Neuron (in vitro differentiated cells): ENCODE data around the gene NMT2.
A peak's percentile ranks its signal among the peaks of the same experiment; 100 is the strongest.
"Not testable (repeated sequence)": the region's sequence is repeated elsewhere in the genome, so short reads cannot be mapped to it uniquely, and the experiment has no call there.

Experiments
- H2AFZ ChIP-seq: one replicate; pipeline ENCODE4 v1.6.1; 2013; ENCODE audit warnings: low read depth, mild to moderate bottlenecking, inconsistent platforms, low read length, moderate library complexity
- H3K27me3 ChIP-seq: one replicate; pipeline ENCODE4 v1.6.1; 2013; ENCODE audit warnings: low read length; ENCODE audit not compliant: insufficient read depth
- H3K36me3 ChIP-seq: one replicate; pipeline ENCODE4 v1.6.1; 2013; ENCODE audit warnings: low read length; ENCODE audit not compliant: insufficient read depth
- H3K4me1 ChIP-seq: one replicate; pipeline ENCODE4 v1.6.1; 2013; ENCODE audit warnings: low read length; ENCODE audit not compliant: insufficient read depth
- H3K4me3 ChIP-seq: 2 replicates; pipeline ENCODE4 v1.5.1; 2013; ENCODE audit warnings: mild to moderate bottlenecking, low read length, moderate library complexity
- H3K9me3 ChIP-seq: one replicate; pipeline ENCODE4 v1.6.1; 2013; ENCODE audit warnings: low read length

The NMT2 gene

DNA sequence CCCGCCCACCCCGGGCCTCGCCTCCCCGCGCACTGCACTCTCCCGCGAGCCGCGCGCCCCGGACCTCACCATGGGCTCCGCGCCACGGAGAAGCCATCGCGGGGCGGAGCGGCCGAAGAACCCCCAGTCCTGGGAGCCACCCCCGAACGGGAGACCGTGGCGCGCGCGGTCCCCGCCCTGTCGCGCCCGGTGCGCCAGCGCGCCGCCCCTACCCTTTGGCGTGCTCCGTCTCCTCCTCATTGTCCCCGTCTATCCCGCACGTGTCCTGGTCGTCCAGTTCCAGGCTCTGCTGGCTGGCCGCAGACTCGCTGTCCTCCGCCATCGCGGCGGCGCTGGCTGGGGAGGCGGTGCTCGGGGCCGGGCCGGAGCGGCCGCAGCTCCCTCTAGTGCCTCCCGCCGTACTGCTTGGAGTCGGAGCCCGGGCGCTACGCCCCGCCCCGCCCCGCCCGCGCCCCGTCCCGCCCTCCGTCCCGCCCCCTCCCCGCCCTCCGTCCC is at the start of gene NMT2:
Gene NMT2 (minus strand): TSS at position 403 of the 495 bp plus-strand sequence. CDS start 81 bp downstream, at position 322.
- Histone ChIP-seq H3K9me3 (no peaks in the 10 kb centered on the region), H3K36me3 (no peaks in the 10 kb centered on the region), H3K27me3 (no peaks in the 10 kb centered on the region), H3K4me3 (peak within 1 kb of the TSS; percentile 65), H3K4me1 (peaks cover 26% of the 10 kb centered on the region), H2AFZ (peak within 1 kb of the TSS; percentile 66)

DNA sequence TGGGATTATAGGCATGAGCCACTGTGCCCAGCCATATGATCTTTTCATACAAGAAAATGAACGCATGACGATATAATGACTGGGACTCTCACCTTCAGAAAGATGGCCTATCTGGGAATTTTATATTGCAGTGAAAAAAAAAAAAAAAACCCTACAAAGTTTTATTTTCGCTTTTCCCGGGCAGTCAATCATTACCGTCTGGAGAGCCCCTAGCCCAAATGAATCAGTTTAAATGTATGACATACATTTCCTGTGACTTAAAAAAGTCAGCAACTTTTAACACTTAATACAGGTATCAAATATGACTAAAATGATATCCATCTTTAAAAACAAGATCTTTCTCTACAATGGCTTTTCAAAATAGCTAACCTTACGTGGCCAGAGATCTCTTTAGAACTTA is 48.2 kb upstream of the NMT2 start:
- no peaks in the 10 kb centered on the region for H3K27me3 ChIP-seq
- H3K36me3 ChIP-seq: peaks cover 50% of the 10 kb centered on the region
- no peaks in the 10 kb centered on the region for H3K4me1 ChIP-seq
- no peak overlapping the region for H2AFZ ChIP-seq
- peaks cover 13% of the 10 kb centered on the region for H3K9me3 ChIP-seq
- no peak overlapping the region for H3K4me3 ChIP-seq

DNA sequence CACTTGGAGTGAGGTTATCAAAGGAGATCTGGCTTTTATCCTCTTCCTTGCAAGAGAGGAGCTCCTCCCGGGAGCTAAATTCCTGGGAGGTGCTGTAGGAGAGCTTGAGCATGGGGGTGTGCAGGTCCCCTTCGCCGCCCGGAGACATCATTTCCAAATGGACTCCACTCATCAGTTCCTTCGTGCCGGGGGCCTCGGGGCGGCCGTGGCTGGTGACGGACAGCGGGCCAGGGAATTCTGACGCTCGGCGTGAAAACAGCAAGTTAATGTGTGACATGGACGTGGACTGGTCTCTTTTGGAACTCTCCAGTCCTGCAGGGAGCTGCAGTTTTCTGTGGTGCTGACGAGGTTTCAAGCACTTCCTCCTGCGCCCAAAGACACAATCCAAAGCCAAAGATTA is 45.7 kb upstream of the NMT2 start:
- Histone ChIP-seq H3K36me3 (peaks cover 39% of the 10 kb centered on the region), H3K27me3 (no peaks in the 10 kb centered on the region), H2AFZ (no peak overlapping the region), H3K4me3 (no peak overlapping the region), H3K9me3 (peaks cover 13% of the 10 kb centered on the region), H3K4me1 (no peaks in the 10 kb centered on the region)

- peaks cover 13% of the 10 kb centered on the region for H3K9me3 ChIP-seq
- H3K36me3 ChIP-seq: peaks cover 34% of the 10 kb centered on the region
- no peak overlapping the region for H3K4me3 ChIP-seq
- H2AFZ ChIP-seq: no peak overlapping the region
- H3K4me1 ChIP-seq: no peaks in the 10 kb centered on the region
- H3K27me3 ChIP-seq: no peaks in the 10 kb centered on the region
These were observed 45.0 kb upstream of the NMT2 start for GRCh38 chr10:15213461-15213861.

DNA sequence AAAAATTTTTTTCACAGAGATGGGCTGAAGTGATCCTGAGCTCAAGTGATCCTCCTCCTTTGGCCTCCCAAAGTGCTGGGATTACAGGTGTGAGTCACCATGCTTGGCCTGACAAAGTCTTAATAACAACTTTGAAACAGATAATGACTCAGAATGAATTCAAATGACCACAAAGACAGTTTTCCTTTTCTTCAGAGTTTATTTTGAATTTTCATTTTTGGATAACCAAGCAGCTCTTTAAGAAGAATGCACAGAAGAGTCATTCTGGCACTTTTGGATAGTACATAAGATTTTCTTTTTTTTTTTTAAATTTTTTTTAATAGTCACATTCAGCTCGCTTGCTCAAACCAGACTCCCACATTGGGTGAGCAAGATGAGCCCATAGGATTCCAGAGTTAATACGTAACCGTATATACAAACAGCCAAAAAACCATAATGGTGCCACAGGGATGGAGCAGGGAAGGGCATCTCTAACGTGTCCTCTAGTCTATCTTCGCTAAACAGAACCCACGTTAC is 43.0 kb upstream of the NMT2 start:
- Histone ChIP-seq H3K4me1 (no peaks in the 10 kb centered on the region), H3K4me3 (no peak overlapping the region), H2AFZ (no peak overlapping the region), H3K27me3 (no peaks in the 10 kb centered on the region), H3K9me3 (peaks cover 13% of the 10 kb centered on the region), H3K36me3 (peaks cover 30% of the 10 kb centered on the region)

GRCh38 chr10:15210521-15210920 is 42.0 kb upstream of the NMT2 start:
- Histone ChIP-seq H3K36me3 (peaks cover 30% of the 10 kb centered on the region), H2AFZ (no peak overlapping the region), H3K27me3 (no peaks in the 10 kb centered on the region), H3K9me3 (peaks cover 13% of the 10 kb centered on the region), H3K4me1 (no peaks in the 10 kb centered on the region), H3K4me3 (no peak overlapping the region)

DNA sequence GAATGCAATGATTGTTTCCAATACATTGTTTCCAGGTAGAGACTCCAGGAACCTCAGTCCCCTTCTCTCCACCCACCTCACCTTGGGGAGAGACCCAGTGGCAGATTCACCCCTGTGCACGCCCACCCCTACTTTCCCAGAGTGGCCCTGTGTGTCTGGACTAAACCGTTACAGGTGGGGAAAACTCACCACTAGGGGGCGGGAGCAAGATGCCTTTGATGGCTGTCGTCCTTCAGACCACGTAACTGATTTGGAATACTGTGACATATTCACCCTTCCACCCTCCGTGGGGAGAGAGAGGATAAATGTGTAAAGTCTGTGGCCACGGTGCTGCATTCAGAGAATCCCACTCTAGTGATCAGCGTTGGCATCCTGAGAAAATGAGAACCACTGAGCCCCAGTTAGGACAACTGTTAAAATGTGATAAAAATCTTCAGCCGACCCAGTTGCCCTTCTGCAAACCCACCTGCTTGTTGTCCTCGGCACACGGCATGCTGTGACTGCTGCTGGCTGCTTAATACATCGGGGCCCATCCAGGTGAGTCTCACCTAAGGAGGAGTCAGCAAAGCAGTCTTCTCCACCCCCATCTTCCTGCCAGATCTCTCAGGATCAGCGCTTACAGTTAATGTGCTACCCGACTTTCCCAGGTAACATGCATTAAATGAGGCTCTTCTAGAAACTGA is 41.5 kb upstream of the NMT2 start:
- no peak overlapping the region for H3K4me3 ChIP-seq
- no peaks in the 10 kb centered on the region for H3K4me1 ChIP-seq
- no peaks in the 10 kb centered on the region for H3K27me3 ChIP-seq
- H3K9me3 ChIP-seq: peaks cover 13% of the 10 kb centered on the region
- H2AFZ ChIP-seq: no peak overlapping the region
- peaks cover 30% of the 10 kb centered on the region for H3K36me3 ChIP-seq

- Histone ChIP-seq H3K4me1 (no peaks in the 10 kb centered on the region), H3K27me3 (no peaks in the 10 kb centered on the region), H3K4me3 (no peak overlapping the region), H3K36me3 (peaks cover 15% of the 10 kb centered on the region), H2AFZ (no peak overlapping the region), H3K9me3 (peaks cover 6% of the 10 kb centered on the region)
These were observed 39.7 kb upstream of the NMT2 start for GRCh38 chr10:15208221-15208620.

DNA sequence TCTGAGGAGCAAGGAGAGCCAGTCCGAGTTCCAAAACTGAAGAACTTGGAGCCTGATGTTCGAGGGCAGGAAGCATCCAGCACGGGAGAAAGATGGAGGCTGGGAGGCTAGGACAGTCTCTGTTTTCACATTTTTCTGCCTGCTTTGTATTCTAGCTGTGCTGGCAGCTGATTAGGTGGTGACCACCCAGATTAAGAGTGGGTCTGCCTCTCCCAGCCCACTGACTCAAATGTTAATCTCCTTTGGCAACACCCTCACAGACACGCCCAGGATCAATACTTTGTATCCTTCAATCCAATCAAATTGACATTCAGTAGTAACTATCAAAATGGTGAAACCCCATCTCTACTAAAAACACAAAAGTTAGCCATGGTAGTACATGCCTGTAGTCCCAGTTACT is 38.9 kb upstream of the NMT2 start:
- H3K9me3 ChIP-seq, H3K36me3 ChIP-seq, H3K27me3 ChIP-seq, H3K4me1 ChIP-seq, H2AFZ ChIP-seq, H3K4me3 ChIP-seq: not testable (repeated sequence)

GRCh38 chr10:15202639-15203038 is 34.1 kb upstream of the NMT2 start:
- Histone ChIP-seq H3K27me3 (no peaks in the 10 kb centered on the region), H3K36me3 (no peaks in the 10 kb centered on the region), H3K4me1 (peaks cover 20% of the 10 kb centered on the region), H3K9me3 (no peaks in the 10 kb centered on the region), H2AFZ (no peak overlapping the region), H3K4me3 (no peak overlapping the region)

- not testable (repeated sequence) for H3K36me3 ChIP-seq, H2AFZ ChIP-seq, H3K4me3 ChIP-seq, H3K9me3 ChIP-seq, H3K27me3 ChIP-seq
- peaks cover 20% of the 10 kb centered on the region for H3K4me1 ChIP-seq
These were observed 33.8 kb upstream of the NMT2 start for GRCh38 chr10:15202301-15202621.

GRCh38 chr10:15201589-15202300 is 33.3 kb upstream of the NMT2 start:
- Histone ChIP-seq H2AFZ (no peak overlapping the region), H3K9me3 (no peaks in the 10 kb centered on the region), H3K4me3 (no peak overlapping the region), H3K4me1 (peaks cover 20% of the 10 kb centered on the region), H3K27me3 (no peaks in the 10 kb centered on the region), H3K36me3 (no peaks in the 10 kb centered on the region)

DNA sequence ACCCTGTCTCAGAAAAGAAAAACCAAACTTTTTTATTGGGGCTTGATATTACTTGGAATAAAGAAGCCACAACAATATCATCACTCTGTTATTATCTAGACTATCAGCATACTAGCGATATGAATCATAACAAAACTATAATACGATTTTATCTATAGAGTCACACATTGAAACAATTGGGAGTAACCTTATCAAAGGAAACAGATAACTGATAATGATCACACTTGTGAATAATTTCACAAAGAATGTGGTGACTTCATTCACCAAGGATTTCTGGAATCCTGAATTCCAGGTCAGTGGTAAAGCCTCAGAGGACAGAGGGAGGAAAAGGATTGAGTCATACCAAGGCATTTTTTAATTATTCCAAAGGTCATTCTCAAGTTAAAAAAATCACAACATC is 32.1 kb upstream of the NMT2 start:
- Histone ChIP-seq H2AFZ (no peak overlapping the region), H3K4me3 (no peak overlapping the region), H3K9me3 (no peaks in the 10 kb centered on the region), H3K36me3 (no peaks in the 10 kb centered on the region), H3K4me1 (peaks cover 20% of the 10 kb centered on the region), H3K27me3 (no peaks in the 10 kb centered on the region)
